ENCODE data around the gene CD63.

DNA sequence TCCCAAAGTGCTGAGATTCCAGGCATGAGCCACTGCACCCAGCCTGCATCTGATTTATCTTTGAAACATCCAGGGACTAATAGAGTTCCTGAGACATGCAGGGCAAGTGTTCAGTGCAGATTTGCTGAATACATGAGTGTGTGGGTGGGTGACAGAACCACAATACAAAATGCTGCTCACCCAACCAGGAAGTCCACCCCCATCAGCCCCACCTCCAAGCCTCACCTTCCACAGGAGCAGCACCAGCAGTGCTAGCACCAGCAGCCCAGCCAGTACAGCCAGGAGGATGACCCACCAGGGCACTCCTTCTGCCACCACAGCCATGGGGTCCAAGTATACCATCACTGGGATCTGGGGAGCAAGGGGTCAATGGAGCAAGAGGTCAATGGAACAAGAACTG lies 41.1 kb downstream of the CD63 start:
- TF ChIP-seq, protein P1, sequence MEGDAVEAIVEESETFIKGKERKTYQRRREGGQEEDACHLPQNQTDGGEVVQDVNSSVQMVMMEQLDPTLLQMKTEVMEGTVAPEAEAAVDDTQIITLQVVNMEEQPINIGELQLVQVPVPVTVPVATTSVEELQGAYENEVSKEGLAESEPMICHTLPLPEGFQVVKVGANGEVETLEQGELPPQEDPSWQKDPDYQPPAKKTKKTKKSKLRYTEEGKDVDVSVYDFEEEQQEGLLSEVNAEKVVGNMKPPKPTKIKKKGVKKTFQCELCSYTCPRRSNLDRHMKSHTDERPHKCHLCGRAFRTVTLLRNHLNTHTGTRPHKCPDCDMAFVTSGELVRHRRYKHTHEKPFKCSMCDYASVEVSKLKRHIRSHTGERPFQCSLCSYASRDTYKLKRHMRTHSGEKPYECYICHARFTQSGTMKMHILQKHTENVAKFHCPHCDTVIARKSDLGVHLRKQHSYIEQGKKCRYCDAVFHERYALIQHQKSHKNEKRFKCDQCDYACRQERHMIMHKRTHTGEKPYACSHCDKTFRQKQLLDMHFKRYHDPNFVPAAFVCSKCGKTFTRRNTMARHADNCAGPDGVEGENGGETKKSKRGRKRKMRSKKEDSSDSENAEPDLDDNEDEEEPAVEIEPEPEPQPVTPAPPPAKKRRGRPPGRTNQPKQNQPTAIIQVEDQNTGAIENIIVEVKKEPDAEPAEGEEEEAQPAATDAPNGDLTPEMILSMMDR (IDR thresholded peaks at IDR 0.05), result no peak
- TF ChIP-seq ZFX (IDR thresholded peaks at IDR 0.05; ENCODE audit: borderline replicate concordance), result no peak

Measured in 22Rv1 (cell line).